ENCODE data around the gene RNASEH2A. TPM values are rescaled to one million over a fixed set of nuclear protein-coding genes. Genes with fewer than 3 reads are reported as not detected.

RNASEH2A gene
- total RNA-seq, 4 donors from 2014 or later = 2.3 to 18.9 (median 3.1) TPM

DNA sequence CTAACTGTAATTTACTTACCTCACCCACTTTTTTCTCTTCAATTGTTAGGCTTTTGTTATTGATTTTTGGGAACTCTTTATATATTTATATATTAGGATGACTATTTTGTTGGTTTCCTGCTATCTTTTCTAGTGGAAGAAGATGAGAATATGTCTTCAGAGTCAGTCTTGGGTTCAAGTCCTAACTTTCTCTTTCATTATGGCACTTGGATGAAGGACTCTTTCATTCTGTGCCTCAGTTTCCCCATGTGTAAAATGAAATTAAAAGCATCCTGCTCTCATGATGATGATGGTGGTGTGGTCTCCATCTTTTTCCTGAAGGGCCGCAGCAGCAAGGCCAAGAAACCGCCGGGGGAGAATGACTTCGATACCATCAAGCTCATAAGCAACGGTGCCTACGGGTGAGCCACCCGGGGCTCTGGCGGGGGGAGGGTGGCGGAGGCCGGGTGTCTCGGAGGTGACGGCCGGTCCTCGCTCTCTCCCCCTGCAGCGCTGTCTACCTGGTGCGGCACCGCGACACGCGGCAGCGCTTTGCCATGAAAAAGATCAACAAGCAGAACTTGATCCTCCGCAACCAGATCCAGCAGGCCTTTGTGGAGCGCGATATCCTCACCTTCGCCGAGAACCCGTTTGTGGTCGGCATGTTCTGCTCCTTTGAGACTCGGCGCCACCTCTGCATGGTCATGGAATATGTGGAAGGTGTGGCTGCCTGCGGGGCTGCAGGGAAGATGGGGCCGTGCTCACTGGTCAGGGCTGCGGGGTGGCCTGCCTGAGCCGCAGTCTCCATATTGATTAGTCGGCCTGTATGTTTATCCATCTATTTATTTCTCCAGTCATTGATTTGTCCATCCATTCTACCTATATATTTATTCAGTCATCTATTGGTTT, 51.9 kb downstream of the RNASEH2A start:
- no peaks in the 10 kb centered on the region for H3K36me3 ChIP-seq

DNA sequence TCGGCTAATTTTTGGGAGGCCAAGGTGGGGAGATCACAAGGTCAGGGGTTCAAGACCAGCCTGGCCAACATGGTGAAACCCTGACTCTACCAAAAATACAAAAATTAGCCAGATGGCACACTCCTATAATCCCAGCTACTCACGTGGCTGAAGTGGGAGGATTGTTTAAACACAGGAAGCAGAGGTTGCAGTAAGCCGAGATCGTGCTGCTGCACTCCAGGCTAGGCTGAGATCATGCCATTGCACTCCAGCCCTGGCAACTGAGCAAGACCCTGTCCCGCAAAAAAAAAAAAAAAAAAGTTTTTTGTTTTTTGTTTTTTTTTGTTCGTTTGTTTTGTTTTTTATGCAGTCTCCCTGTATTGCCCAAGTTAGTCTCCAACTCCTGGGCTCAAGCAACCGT, 53.2 kb downstream of the RNASEH2A start:
- no peak for DNase-seq
- Histone ChIP-seq H3K4me1 (no peaks in the 10 kb centered on the region), H3K27ac (no peak overlapping the region), H3K36me3 (no peaks in the 10 kb centered on the region), H3K27me3 (no peaks in the 10 kb centered on the region), H3K9me3 (peaks cover 0 to 5% of the 10 kb centered on the region in 2 donors), H3K4me3 (no peak overlapping the region)
- TF ChIP-seq, protein P1, sequence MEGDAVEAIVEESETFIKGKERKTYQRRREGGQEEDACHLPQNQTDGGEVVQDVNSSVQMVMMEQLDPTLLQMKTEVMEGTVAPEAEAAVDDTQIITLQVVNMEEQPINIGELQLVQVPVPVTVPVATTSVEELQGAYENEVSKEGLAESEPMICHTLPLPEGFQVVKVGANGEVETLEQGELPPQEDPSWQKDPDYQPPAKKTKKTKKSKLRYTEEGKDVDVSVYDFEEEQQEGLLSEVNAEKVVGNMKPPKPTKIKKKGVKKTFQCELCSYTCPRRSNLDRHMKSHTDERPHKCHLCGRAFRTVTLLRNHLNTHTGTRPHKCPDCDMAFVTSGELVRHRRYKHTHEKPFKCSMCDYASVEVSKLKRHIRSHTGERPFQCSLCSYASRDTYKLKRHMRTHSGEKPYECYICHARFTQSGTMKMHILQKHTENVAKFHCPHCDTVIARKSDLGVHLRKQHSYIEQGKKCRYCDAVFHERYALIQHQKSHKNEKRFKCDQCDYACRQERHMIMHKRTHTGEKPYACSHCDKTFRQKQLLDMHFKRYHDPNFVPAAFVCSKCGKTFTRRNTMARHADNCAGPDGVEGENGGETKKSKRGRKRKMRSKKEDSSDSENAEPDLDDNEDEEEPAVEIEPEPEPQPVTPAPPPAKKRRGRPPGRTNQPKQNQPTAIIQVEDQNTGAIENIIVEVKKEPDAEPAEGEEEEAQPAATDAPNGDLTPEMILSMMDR (IDR thresholded peaks at IDR 0.05) = no peak
- no peak for TF ChIP-seq POLR2A (IDR thresholded peaks at IDR 0.05)
- intact Hi-C loops (cut with DNase I; ENCODE audit: low total_unique reads) = no loop called here

More for the DNA sequence above, 51.9 kb downstream of the RNASEH2A start:
- Histone ChIP-seq H3K9me3 (peaks cover 0 to 5% of the 10 kb centered on the region in 2 donors), H3K27me3 (no peaks in the 10 kb centered on the region), H3K4me3 (no peak overlapping the region), H3K27ac (no peak overlapping the region), H3K4me1 (no peaks in the 10 kb centered on the region)
- DNase-seq = no peak
- TF ChIP-seq, protein P1 (IDR thresholded peaks at IDR 0.05) = no peak
- TF ChIP-seq POLR2A (IDR thresholded peaks at IDR 0.05) = no peak
- intact Hi-C loops (cut with DNase I; ENCODE audit: low total_unique reads) = no loop called here

Small RNAs within 50 kb of the gene (microRNA-seq; reads per million reads assigned to microRNA genes)
- not detected for gene MIR5684 (ENCODE audit: borderline microRNAs expressed, borderline replicate concordance)
- gene MIR6794 (ENCODE audit: borderline microRNAs expressed, borderline replicate concordance) = not detected

Small RNAs within 50 kb of the gene (small RNA-seq; reads per million reads assigned to genes)
- gene MIR5684 (not detected), gene MIR6794 (not detected)

Other genes starting within 250 kb of the RNASEH2A start
- gene ZNF490, start 195.8 kb upstream of the RNASEH2A start, total RNA-seq = 10 to 100 TPM in 2 of 4 donors, 1 to 10 TPM in 1, under 1 TPM in 1; 0.59 to 15.4 (median 8.1) TPM
- gene ZNF791, start 195.7 kb upstream of the RNASEH2A start, total RNA-seq = 10 to 100 TPM; 22.9 to 67.9 (median 37.1) TPM
- gene MAN2B1, start 139.8 kb upstream of the RNASEH2A start, total RNA-seq = 10 to 100 TPM; 15.9 to 54.1 (median 42.8) TPM
- 10 to 100 TPM in 2 of 4 donors, 1 to 10 TPM in 2; 1.5 to 24.7 (median 8.5) TPM for gene WDR83, start 139.8 kb upstream of the RNASEH2A start, total RNA-seq
- 100 to 1,000 TPM in 2 of 4 donors, 10 to 100 TPM in 2; 70.9 to 125 (median 97.1) TPM for gene DHPS, start 124.7 kb upstream of the RNASEH2A start, total RNA-seq
- not detected for gene GNG14, start 118.6 kb upstream of the RNASEH2A start, total RNA-seq
- gene FBXW9, start 110.0 kb upstream of the RNASEH2A start, total RNA-seq = 1 to 10 TPM in 2 of 4 donors, not detected in 2; 3.8 to 9.5 TPM
- gene TNPO2, start 82.7 kb upstream of the RNASEH2A start, total RNA-seq = 10 to 100 TPM; 29.7 to 92.9 (median 71.2) TPM
- gene TRIR, start 71.9 kb upstream of the RNASEH2A start, total RNA-seq = 100 to 1,000 TPM in 3 of 4 donors, 10 to 100 TPM in 1; 88.8 to 490 (median 244) TPM
- 10 to 100 TPM; 15.4 to 57.4 (median 36.4) TPM for gene GET3, start 69.1 kb upstream of the RNASEH2A start, total RNA-seq
- under 1 TPM in 2 of 4 donors, not detected in 2; 0.14 to 0.29 TPM for gene BEST2, start 54.8 kb upstream of the RNASEH2A start, total RNA-seq
- 10 to 100 TPM in 2 of 4 donors, 1 to 10 TPM in 1, under 1 TPM in 1; 0.59 to 37.5 (median 14.0) TPM for gene HOOK2, start 31.0 kb upstream of the RNASEH2A start, total RNA-seq
- gene JUNB, start 15.1 kb upstream of the RNASEH2A start, total RNA-seq = 100 to 1,000 TPM in 1 of 4 donors, 10 to 100 TPM in 3; 47.4 to 417 (median 81.5) TPM
- gene PRDX2, start 4.8 kb upstream of the RNASEH2A start, total RNA-seq = 100 to 1,000 TPM; 148 to 178 (median 163) TPM
- 1 to 10 TPM in 1 of 4 donors, not detected in 3; 4.1 TPM for gene THSD8, start 4.5 kb upstream of the RNASEH2A start, total RNA-seq
- not detected for gene RTBDN, start 28.0 kb downstream of the RNASEH2A start, total RNA-seq
- gene MAST1, start 31.9 kb downstream of the RNASEH2A start, total RNA-seq = 1 to 10 TPM in 1 of 4 donors, not detected in 3; 1.2 TPM
- 10 to 100 TPM; 19.0 to 65.8 (median 31.0) TPM for gene DNASE2, start 74.9 kb downstream of the RNASEH2A start, total RNA-seq
- gene KLF1, start 80.6 kb downstream of the RNASEH2A start, total RNA-seq = under 1 TPM in 2 of 4 donors, not detected in 2; 0.77 to 0.97 TPM
- gene GCDH, start 84.6 kb downstream of the RNASEH2A start, total RNA-seq = 10 to 100 TPM in 3 of 4 donors, 1 to 10 TPM in 1; 6.8 to 47.9 (median 18.2) TPM
- under 1 TPM in 2 of 4 donors, not detected in 2; 0.41 to 0.49 TPM for gene SYCE2, start 112.7 kb downstream of the RNASEH2A start, total RNA-seq
- gene FARSA, start 127.1 kb downstream of the RNASEH2A start, total RNA-seq = 10 to 100 TPM in 2 of 4 donors, 1 to 10 TPM in 2; 4.6 to 47.8 (median 20.5) TPM
- gene CALR, start 132.0 kb downstream of the RNASEH2A start, total RNA-seq = 100 to 1,000 TPM; 166 to 616 (median 392) TPM
- 100 to 1,000 TPM in 1 of 4 donors, 10 to 100 TPM in 3; 13.3 to 105 (median 64.4) TPM for gene RAD23A, start 139.3 kb downstream of the RNASEH2A start, total RNA-seq
- gene GADD45GIP1, start 150.6 kb downstream of the RNASEH2A start, total RNA-seq = 10 to 100 TPM in 2 of 4 donors, 1 to 10 TPM in 2; 3.3 to 76.8 (median 12.8) TPM
- under 1 TPM in 1 of 4 donors, not detected in 3; 0.14 TPM for gene DAND5, start 163.0 kb downstream of the RNASEH2A start, total RNA-seq
- 100 to 1,000 TPM in 2 of 4 donors, 10 to 100 TPM in 2; 27.4 to 381 (median 78.4) TPM for gene NFIX, start 188.9 kb downstream of the RNASEH2A start, total RNA-seq

All from uterus (tissue), 4 donors.